ENCODE data around the gene ZC3H10. TPM values are rescaled to one million over a fixed set of nuclear protein-coding genes. Genes with fewer than 3 reads are reported as not detected.
A peak's percentile ranks its signal among the peaks of the same experiment; 100 is the strongest.

The ZC3H10 gene
- total and polyA plus RNA-seq, 2 of the 13 experiments (the other 11 are each of a cell fraction or from before 2014, with no cell fraction given): 0.70 to 2.3 TPM

DNA sequence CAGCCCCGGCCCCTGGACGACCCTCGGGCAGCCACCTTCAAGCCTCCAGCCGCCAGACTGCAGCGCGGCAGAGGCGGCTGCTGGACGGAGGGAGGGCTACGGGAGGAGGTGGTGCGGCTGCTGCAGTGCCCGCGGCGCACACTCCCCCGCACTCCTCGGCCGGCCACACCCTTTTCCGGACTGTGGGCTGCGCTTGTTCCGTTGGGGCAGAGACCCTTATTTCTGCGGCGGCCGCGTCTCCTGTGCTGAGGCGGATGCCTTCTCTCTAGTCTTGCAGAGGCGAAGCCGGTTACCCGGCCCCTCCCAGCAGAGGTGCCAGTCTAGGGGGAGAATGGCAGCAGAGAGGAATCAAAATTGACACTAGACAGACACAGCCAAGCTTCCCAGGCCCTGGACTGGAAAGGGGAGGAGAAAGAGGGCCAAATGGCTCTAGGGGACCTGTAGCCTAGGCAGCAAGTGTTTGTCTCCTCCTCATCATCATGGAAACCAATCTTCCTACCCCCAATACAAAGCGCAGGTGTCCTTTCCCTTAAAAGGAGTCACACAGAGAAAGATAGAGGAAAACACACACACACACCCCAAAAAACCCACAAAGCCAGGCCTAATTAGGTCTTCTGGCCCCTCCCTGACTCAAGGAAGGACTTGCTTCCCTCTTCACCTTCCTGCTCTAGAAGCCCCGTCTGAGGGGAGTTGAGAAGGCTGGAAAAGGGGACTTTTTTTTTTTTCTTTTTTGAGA, 11.3 kb downstream of the ZC3H10 start (continued):
- no peak for TF ChIP-seq NBN (conservative IDR thresholded peaks at IDR 0.05)
- TF ChIP-seq MTA3 (CRISPR knock-in tag; IDR thresholded peaks at IDR 0.05): no peak
- TF ChIP-seq, protein P1, sequence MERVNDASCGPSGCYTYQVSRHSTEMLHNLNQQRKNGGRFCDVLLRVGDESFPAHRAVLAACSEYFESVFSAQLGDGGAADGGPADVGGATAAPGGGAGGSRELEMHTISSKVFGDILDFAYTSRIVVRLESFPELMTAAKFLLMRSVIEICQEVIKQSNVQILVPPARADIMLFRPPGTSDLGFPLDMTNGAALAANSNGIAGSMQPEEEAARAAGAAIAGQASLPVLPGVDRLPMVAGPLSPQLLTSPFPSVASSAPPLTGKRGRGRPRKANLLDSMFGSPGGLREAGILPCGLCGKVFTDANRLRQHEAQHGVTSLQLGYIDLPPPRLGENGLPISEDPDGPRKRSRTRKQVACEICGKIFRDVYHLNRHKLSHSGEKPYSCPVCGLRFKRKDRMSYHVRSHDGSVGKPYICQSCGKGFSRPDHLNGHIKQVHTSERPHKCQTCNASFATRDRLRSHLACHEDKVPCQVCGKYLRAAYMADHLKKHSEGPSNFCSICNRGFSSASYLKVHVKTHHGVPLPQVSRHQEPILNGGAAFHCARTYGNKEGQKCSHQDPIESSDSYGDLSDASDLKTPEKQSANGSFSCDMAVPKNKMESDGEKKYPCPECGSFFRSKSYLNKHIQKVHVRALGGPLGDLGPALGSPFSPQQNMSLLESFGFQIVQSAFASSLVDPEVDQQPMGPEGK (CRISPR knock-in tag; IDR thresholded peaks at IDR 0.05): 0 out of 2 replicates have a peak, but pooled peaks have one; percentile 53
- TF ChIP-seq ZNF616 (CRISPR knock-in tag; IDR thresholded peaks at IDR 0.05; ENCODE audit: low read depth): no peak
- TF ChIP-seq NONO (IDR thresholded peaks at IDR 0.05): no peak
- no peak for TF ChIP-seq NONO (CRISPR knock-in tag; conservative IDR thresholded peaks at IDR 0.05)
- TF ChIP-seq ZNF724P (CRISPR knock-in tag; IDR thresholded peaks at IDR 0.05; ENCODE audit: borderline replicate concordance): no peak
- TF ChIP-seq HDAC2 (CRISPR knock-in tag; IDR thresholded peaks at IDR 0.05): no peak
- no peak for TF ChIP-seq PCBP2 (optimal IDR thresholded peaks at IDR 0.05; ENCODE audit: low read depth, low read length, poor library complexity, severe bottlenecking)
- peak; percentile 53; the same call in 1 of the 2 replicates for TF ChIP-seq DNMT3B (CRISPR knock-in tag; conservative IDR thresholded peaks at IDR 0.05)
- peak; percentile 81 for TF ChIP-seq SAP130 (CRISPR knock-in tag; IDR thresholded peaks at IDR 0.05; ENCODE audit: low read depth)
- TF ChIP-seq HOXA3 (CRISPR knock-in tag; IDR thresholded peaks at IDR 0.05): 0 out of 2 replicates have a peak, but pooled peaks have one; percentile 26
- 0 out of 2 replicates have a peak, but pooled peaks have one; percentile 41 for TF ChIP-seq EED (CRISPR knock-in tag; IDR thresholded peaks at IDR 0.05)
- TF ChIP-seq SP1 (IDR thresholded peaks at IDR 0.05): no peak
- 0 out of 2 replicates have a peak, but pooled peaks have one; percentile 26 for TF ChIP-seq SP1 (CRISPR knock-in tag; IDR thresholded peaks at IDR 0.05)
- no peak for TF ChIP-seq ZNF530 (CRISPR knock-in tag; IDR thresholded peaks at IDR 0.05; ENCODE audit: low read depth)
- no peak for TF ChIP-seq ZNF7 (CRISPR knock-in tag; IDR thresholded peaks at IDR 0.05)
- TF ChIP-seq, protein P2, sequence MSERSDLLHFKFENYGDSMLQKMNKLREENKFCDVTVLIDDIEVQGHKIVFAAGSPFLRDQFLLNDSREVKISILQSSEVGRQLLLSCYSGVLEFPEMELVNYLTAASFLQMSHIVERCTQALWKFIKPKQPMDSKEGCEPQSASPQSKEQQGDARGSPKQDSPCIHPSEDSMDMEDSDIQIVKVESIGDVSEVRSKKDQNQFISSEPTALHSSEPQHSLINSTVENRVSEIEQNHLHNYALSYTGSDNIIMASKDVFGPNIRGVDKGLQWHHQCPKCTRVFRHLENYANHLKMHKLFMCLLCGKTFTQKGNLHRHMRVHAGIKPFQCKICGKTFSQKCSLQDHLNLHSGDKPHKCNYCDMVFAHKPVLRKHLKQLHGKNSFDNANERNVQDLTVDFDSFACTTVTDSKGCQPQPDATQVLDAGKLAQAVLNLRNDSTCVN (CRISPR knock-in tag; IDR thresholded peaks at IDR 0.05; ENCODE audit: borderline replicate concordance): 0 out of 2 replicates have a peak, but pooled peaks have one; percentile 20
- TF ChIP-seq ZNF484 (CRISPR knock-in tag; IDR thresholded peaks at IDR 0.05; ENCODE audit: borderline replicate concordance, low read depth): no peak
- TF ChIP-seq CBX5 (CRISPR knock-in tag; IDR thresholded peaks at IDR 0.05; ENCODE audit: borderline replicate concordance): peak; percentile 46; the same call in 1 of the 2 replicates
- no peak for TF ChIP-seq GTF2F1 (IDR thresholded peaks at IDR 0.05; ENCODE audit: low read length)
- TF ChIP-seq KLF6 (CRISPR knock-in tag; IDR thresholded peaks at IDR 0.05): peak; percentile 51; the same call in 1 of the 2 replicates
- TF ChIP-seq KDM1A (CRISPR knock-in tag; IDR thresholded peaks at IDR 0.05): no peak
- TF ChIP-seq, protein P3, sequence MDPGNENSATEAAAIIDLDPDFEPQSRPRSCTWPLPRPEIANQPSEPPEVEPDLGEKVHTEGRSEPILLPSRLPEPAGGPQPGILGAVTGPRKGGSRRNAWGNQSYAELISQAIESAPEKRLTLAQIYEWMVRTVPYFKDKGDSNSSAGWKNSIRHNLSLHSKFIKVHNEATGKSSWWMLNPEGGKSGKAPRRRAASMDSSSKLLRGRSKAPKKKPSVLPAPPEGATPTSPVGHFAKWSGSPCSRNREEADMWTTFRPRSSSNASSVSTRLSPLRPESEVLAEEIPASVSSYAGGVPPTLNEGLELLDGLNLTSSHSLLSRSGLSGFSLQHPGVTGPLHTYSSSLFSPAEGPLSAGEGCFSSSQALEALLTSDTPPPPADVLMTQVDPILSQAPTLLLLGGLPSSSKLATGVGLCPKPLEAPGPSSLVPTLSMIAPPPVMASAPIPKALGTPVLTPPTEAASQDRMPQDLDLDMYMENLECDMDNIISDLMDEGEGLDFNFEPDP (CRISPR knock-in tag; conservative IDR thresholded peaks at IDR 0.05): no peak
- TF ChIP-seq ZFX (CRISPR knock-in tag; IDR thresholded peaks at IDR 0.05; ENCODE audit: low read depth): no peak
- no peak for TF ChIP-seq ZNF143 (CRISPR knock-in tag; IDR thresholded peaks at IDR 0.05)

Data from HepG2 (cell line).